Erythroblast (primary cell): ENCODE data around the gene OCA2.

Experiments
- GATA1 ChIP-seq: IDR thresholded peaks from 2 replicates; pipeline ENCODE4 v1.6.1; 2011; ENCODE audit warnings: low read depth, mild to moderate bottlenecking, control low read depth, low read length, moderate library complexity
- POLR2A ChIP-seq: IDR thresholded peaks from 2 replicates; pipeline ENCODE4 v1.6.1; 2011; ENCODE audit warnings: mild to moderate bottlenecking, low read length

GRCh38 chr15:28043691-28044091 is 55.4 kb downstream of the OCA2 start:
- TF ChIP-seq POLR2A (no peak), GATA1 (no peak)
